ENCODE data around the gene CSNK2A1. TPM values are rescaled to one million over a fixed set of nuclear protein-coding genes. Genes with fewer than 3 reads are reported as not detected.

Gene CSNK2A1
- polyA plus RNA-seq, 1 experiment, result 136 TPM

DNA sequence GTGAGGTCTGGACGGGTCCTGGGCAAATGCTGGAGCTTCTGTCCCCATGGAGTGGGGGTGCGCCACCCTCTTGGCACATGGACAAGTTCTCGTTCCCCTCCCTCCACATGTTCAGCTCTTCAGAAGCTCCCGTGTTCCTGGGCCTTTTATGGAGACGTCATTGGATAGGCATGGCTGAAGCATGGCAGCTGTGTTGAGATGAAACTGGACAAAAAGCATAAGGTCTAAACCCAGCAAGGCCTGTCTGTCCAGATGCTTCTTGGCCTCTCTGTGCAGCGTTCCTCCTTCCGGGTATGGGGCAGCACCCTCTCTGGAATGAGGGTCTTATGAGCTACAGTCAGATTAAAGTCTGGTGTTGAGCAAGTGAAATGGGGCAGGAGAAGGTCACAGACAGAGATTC, 108.0 kb downstream of the CSNK2A1 start:
- POLR2A ChIA-PET, result interaction anchor here (0.6 kb wide), 2 partner anchors 34 to 169 kb away, joined by 3 to 6 read pairs; no protein-coding TSS in a partner anchor
- CTCF ChIA-PET, result interaction anchor here (0.9 kb wide), 1 partner anchor 43 kb away, joined by 3 read pairs; no protein-coding TSS in a partner anchor
- Histone ChIP-seq H3K9me3 (ENCODE audit: control insufficient read depth, insufficient read depth, low read length) (no peaks in the 10 kb centered on the region), H3K4me3 (ENCODE audit: low read depth, low read length) (no peak overlapping the region), H3K27ac (ENCODE audit: low read depth, low read length) (peak overlapping the region; percentile 31), H3K27me3 (ENCODE audit: control insufficient read depth, insufficient read depth, low read length) (no peaks in the 10 kb centered on the region)
- no peak for DNase-seq (ENCODE audit: low read depth, low spot score)
- TF ChIP-seq CTCF (IDR thresholded peaks at IDR 0.05; ENCODE audit: low read depth, low read length), result no peak

DNA sequence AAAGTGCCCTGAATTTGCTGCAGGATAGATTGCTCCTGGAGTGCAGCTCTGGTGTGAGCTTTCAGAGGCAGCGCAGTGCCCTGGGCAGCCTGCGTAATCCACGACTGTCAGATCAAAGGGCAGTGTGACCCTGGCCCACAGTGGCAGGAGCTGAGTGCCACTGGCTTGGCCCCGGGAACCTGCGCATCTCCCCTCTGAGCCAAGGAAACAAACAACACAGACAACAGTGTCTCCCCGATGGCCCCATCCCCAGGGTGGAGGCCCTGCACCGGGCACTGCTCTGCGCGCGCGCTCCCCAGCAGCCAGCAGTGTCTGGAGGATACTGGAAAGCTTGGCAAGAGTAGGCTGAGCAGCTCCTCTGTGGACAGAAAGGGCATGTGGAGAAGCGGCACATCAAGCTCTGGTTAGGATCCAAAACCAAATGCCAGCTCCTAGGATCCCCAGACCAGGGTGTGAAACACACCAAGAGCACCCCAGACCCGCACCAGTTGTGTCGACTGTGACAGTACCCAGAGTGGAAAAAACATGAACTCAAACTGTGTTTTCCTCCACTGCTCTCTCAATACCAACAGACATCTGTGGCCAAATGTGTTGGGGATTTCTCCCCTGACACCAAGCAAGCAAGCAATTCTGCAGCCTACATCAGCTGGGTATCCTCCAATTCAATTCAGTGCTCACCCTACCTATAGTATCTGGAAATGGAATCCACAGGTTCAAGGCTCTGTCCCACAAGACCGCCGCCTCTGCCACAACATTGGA, 108.8 kb downstream of the CSNK2A1 start:
- POLR2A ChIA-PET, result interaction anchor here (0.6 kb wide), 1 partner anchor 34 kb away, joined by 6 read pairs; no protein-coding TSS in a partner anchor
- no peak for TF ChIP-seq CTCF (IDR thresholded peaks at IDR 0.05; ENCODE audit: low read depth, low read length)

DNA sequence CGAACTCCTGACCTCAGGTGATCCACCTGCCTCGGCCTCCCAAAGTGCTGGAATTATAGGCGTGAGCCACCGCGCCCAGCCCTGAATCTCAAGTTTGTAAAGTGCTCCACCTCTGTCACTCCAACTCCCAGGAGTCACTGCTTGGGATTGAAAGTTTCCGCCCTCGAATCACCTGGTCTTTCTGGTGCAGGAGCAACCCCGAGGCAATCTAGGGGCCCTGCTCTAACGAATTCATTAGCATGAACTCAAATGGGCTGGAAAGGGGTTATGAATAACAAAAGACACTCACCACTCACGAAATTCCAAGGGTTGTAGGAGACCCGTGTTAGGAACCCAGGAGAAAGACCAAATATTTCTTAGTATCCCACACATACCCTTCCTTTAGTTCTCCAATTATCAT, 109.4 kb downstream of the CSNK2A1 start:
- no peak overlapping the region for H3K27ac ChIP-seq (ENCODE audit: low read depth, low read length)
- POLR2A ChIA-PET, result no interaction called here
- TF ChIP-seq CTCF (IDR thresholded peaks at IDR 0.05; ENCODE audit: low read depth, low read length), result no peak
- no peak overlapping the region for H3K4me3 ChIP-seq (ENCODE audit: low read depth, low read length)
- no peaks in the 10 kb centered on the region for H3K9me3 ChIP-seq (ENCODE audit: control insufficient read depth, insufficient read depth, low read length)
- no peak for DNase-seq (ENCODE audit: low read depth, low spot score)
- no peaks in the 10 kb centered on the region for H3K27me3 ChIP-seq (ENCODE audit: control insufficient read depth, insufficient read depth, low read length)
- CTCF ChIA-PET, result interaction anchor here (0.6 to 0.9 kb wide), 2 partner anchors 62 to 72 kb away, joined by 3 to 5 read pairs; no protein-coding TSS in a partner anchor

More for the DNA sequence above, 108.8 kb downstream of the CSNK2A1 start:
- Histone ChIP-seq H3K4me3 (ENCODE audit: low read depth, low read length) (no peak overlapping the region), H3K27ac (ENCODE audit: low read depth, low read length) (no peak overlapping the region), H3K27me3 (ENCODE audit: control insufficient read depth, insufficient read depth, low read length) (no peaks in the 10 kb centered on the region), H3K9me3 (ENCODE audit: control insufficient read depth, insufficient read depth, low read length) (no peaks in the 10 kb centered on the region)
- no peak for DNase-seq (ENCODE audit: low read depth, low spot score)
- CTCF ChIA-PET, result interaction anchor here (0.9 kb wide), 1 partner anchor 73 kb away, joined by 3 read pairs; no protein-coding TSS in a partner anchor

- CTCF ChIA-PET, result interaction anchor here (0.6 to 0.8 kb wide), 3 partner anchors 61 to 80 kb away, joined by 3 to 5 read pairs (median 3); no protein-coding TSS in a partner anchor
- POLR2A ChIA-PET, result no interaction called here
These were observed 110.2 kb downstream of the CSNK2A1 start for GRCh38 chr20:433300-433975.

More at GRCh38 chr20:433300-433975, 110.2 kb downstream of the CSNK2A1 start:
- Histone ChIP-seq H3K27me3 (ENCODE audit: control insufficient read depth, insufficient read depth, low read length) (no peaks in the 10 kb centered on the region), H3K27ac (ENCODE audit: low read depth, low read length) (no peak overlapping the region), H3K4me3 (ENCODE audit: low read depth, low read length) (no peak overlapping the region), H3K9me3 (ENCODE audit: control insufficient read depth, insufficient read depth, low read length) (no peaks in the 10 kb centered on the region)
- no peak for DNase-seq (ENCODE audit: low read depth, low spot score)
- no peak for TF ChIP-seq CTCF (IDR thresholded peaks at IDR 0.05; ENCODE audit: low read depth, low read length)

Measured in AG04450 (cell line).